Amniotic epithelial cell (primary cell): ENCODE results near the gene CRTC1.

ENCODE experiments used
- DNase-seq: peaks from one replicate; pipeline ENCODE4 v3.0.0-alpha.2; 2010; ENCODE audit warnings: low read depth

Gene CRTC1

GRCh38 chr19:18683109-18683957 is at the start of gene CRTC1:
TSS of gene CRTC1 (plus strand) at chr19:18683680. CDS start at chr19:18683703, 23 bp downstream.
- peak; percentile 67 for DNase-seq

GRCh38 chr19:18634612-18635297 is 48.7 kb upstream of the CRTC1 start:
- no peak for DNase-seq

DNA sequence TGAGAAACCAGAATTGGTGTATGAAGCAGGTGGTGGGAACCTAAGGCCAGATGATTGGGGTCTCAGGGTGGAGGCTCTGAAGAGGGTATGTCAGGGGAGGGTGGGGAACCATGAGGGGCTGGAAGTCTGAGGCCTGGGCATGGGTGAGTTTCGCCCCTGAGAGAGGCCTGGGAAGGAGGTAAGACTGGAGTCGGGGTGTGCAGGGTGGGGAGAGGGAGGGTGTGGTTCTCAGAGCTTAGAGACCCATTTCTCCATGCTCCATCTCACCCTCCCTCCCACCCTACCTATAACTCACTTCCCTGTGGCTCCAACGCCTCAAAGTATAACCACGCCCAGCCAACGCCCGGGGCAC is 47.7 kb upstream of the CRTC1 start:
- DNase-seq = no peak

DNA sequence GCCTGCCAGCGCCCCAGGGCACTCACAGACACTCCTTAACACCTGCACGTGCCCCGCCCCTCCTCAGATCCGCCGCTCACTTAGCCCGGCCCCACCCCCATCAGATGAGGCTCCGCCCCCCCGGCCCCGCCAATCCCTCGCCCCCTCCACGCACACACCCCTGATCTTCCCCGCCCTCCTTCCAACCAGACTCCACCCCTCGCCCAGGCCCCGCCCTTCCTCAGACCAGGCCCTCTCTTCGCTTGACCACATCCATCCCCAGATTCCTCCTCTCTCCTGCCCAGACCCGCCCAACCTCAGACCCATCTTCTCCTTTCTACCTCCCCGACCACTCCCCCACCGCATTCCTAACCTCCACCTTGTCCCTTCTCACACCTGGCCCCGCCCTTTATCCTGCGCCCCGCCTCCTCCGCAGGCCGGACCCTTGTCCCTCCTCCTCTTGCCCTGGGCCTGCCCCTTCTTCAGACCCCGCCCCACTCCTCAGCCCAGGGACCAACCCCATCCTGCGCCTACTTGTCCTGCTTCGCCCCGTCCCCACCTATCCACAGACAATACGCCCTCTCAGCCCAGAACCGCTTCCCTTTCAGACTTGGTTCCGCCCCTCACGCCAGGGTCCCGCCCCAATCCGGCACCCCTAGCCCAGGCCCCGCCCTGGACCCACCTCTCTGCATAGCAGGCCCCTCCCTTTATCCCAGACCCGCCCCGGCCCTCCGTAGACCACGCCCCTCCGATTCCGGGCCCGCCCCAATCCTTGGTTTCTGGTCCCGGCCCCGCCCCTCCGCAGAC is 47.1 kb upstream of the CRTC1 start:
- peak; percentile 95 for DNase-seq

DNA sequence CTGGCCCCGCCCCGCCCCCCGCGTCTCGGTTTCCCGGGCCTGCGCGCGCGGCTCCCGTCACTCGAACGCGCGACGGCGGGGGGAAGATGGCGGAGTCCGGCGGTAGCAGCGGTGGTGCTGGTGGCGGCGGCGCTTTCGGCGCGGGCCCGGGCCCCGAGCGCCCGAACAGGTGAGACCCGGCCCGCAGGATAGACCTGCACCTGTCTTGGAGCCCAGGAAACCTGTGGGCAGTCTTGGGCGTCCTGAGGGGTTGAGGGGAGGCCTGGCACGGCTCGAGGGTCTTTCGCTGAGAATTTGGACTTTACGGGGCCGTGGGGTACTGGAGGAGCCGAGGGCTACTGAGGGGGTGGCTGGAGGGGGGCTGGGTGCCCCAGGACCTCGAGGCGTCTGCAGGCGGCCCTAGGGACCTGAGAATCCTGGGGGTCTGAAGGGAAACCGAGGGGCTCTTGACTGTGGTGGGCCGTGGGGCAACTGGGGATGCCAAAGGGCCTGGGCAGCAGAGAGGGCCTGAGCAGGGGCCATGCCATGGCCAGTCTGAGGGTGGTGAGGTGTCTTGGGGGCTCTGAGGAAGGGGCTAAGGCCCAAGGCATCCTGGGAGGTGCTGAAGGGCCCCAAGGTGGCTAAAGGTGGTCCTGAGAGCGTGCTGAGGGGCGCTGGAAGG is 46.4 kb upstream of the CRTC1 start, which contains the start of gene KLHL26:
Gene KLHL26, plus strand, starts transcription at position 60 of the 661 bp plus-strand sequence. Its CDS starts 27 bp downstream, at position 87.
- no peak for DNase-seq

DNA sequence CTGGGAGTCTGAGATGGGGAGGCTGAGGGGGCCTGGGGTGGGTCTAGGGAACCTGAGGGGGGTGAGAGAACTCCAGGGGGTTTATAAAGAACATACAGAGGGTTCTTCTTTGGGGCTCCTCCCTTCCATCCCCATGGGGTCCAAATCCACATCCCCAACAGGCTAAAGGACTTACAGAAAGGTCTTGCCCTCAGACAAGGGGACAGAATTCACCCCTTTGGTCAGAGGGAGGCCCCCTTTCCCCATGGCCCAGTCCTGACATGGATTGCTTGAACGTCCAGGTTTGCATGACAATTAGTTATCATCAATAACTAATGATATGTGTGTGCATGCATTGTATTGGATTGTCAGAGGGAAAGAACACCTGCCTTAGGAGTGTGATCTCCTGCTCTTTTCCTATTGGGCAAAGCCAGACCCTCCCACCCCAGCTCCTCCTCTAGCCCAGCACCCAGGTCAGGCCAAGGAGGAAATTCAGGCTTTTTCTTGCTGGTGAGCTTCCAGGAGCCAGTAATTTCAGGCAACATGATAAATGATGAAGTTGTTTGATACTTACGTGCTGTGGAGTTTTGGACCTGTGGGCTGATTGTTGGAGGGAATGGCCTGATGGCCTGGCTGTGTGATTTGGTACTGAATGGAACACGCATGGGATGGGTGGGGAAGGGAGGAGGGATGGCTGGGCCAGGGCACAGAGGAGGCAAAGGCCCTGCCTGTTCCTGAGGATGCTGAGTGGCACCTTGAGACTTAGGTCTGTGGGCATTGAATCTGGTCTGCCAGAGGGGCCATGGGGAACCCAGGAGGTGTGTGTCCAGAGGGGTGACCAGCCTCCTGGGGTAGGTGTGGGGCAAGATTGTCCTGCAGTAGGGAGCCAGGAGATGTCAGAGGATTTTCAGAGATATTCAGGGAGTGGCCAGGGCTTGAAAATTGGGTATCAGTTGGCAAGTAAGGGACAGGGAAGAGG is 45.5 kb upstream of the CRTC1 start:
- no peak for DNase-seq

GRCh38 chr19:18639706-18640243 is 43.7 kb upstream of the CRTC1 start:
- peak; percentile 32 for DNase-seq

DNA sequence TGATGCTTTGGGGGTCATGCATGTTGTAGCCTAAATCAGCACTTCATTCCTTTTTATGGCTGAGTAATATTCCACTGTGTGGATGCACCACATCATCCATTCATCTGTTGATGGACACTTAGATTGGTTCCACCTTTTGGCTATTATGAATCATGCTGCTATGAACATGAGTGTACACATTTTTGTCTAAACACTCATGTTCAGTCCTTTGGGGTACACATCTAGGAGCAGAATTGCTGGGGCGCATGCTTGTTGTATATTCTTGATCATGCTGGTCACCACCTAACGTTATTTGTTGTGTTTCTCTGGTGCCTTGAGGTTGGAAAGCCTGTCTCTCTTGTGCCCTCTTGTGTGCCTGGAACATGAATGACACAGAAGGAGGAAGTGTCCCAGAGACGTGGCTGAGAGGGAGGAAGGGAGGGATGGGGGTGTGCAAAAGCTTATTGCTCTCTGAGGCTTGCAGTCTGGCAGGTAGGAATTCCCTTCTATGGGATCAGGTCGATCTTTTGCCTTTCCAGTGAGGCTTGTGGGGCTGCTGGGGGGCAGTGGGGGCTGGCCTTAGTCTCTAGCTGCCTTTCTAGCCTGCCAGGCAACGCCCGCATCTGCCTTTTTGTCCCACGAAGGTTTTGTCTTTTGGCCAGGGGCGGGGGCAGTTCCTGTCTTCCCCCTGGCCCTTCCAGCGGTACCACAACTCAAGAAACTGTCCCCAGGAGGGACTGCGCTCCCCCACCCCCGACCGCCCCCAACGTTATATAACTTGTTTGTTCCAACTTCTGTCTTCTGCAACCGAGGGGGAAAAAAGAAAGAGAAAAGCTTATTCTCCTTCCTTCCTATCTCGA is 39.1 kb upstream of the CRTC1 start:
- no peak for DNase-seq

DNA sequence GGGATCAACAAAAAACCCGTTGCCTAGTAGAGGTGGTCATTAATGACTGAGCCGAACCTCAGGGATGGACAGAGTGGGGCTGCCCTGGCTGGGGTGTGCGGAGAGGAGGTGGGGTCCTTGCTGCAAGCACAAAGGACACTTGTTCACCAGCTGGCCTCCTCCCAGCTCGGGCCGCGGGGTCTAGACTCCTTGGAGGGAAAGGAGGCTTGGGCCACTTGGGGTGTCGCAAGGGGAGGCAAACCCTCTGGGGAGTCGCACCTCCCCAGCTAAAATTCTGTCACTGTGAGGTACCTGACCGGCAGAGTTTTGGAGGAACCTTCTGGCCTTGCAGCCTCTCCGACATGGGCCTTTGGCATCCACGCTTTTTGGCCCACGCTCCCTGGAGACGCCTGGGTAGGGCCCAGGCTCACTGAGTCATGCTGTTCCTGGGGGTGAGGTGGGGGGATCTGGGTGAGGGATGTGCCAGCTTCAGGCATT is 38.4 kb upstream of the CRTC1 start:
- no peak for DNase-seq

- DNase-seq = no peak
These were observed 36.7 kb upstream of the CRTC1 start for GRCh38 chr19:18646535-18647370.

GRCh38 chr19:18647371-18647767 is 36.1 kb upstream of the CRTC1 start:
- DNase-seq = no peak

GRCh38 chr19:18647807-18648206 is 35.7 kb upstream of the CRTC1 start:
- no peak for DNase-seq

DNA sequence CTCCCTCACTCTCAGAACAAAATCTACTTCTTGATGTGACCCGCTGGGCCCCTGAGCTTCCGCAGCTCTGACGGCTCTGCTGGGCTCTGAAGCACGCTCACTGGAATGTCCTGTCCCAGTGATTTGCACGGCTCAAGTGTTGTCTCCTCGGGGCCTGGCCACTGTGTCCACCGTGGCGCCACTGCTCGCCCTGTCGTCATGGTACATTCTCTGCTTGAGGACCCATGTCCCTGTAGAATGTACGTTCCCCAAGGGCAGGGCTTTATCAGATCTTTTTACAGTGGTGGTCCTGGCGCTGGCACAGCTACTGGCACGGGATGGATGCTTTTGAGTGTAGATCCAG is 34.5 kb upstream of the CRTC1 start:
- no peak for DNase-seq

DNA sequence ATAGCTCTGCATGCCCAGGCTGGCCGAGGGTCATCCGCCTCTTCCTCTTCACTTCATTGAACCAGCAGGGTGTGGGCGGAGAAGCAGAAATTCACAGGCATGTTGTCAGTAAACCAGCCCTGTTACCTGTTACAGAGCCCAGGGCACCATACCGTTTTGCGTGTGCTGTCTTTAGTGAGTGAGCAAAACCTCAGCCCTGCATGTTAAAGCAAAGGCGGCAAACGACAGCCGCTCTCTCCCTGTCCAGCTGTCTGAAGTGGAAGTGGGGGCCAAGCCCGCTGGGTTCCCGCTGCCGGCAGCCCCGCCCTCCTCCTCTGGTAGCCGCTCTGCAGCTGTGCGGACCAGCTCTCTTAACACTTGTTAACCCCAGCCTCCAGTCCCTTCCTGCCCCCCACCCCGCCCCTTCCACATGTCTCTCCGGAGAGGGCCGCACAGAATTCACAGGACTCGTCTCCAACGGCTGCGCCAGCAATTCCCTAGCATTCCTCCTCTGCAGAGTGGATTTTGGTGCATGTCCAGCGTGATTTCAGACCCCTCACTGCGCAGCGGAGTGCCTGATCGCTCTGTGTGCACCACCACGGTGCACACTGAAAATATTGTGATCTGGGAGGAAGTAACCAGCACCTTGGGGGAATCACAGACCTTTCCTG is 34.0 kb upstream of the CRTC1 start:
- DNase-seq = no peak

GRCh38 chr19:18650021-18650390 is 33.5 kb upstream of the CRTC1 start:
- DNase-seq = no peak

DNA sequence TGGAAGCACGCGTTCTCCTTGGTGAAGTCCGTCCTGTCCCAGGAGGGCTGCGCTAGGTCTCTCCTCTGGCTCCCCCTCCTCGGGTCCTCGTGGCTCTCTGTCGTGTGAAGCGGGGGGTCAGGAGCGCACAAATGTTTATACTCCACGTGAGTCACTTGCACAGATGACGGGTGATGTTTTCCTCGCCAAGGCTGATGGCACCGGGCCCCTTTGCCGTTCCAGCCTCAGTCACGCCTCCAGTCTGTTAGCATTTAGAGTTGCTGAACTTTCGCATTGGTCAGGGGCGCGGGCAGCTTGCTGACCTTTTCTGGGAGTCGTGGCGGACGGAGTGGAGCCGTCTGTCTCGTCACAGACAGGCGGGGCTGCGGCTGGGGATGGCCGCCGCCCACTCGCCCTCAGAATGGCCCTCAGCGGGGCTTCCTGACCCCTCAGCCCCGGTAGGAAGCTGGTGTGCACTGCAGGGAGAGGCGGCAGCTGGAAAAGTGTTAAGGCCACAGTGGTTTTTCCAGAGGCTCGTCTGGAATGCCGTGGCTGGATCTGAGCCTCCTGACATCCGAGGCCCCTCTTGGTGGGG is 32.9 kb upstream of the CRTC1 start:
- peak; percentile 47 for DNase-seq

DNA sequence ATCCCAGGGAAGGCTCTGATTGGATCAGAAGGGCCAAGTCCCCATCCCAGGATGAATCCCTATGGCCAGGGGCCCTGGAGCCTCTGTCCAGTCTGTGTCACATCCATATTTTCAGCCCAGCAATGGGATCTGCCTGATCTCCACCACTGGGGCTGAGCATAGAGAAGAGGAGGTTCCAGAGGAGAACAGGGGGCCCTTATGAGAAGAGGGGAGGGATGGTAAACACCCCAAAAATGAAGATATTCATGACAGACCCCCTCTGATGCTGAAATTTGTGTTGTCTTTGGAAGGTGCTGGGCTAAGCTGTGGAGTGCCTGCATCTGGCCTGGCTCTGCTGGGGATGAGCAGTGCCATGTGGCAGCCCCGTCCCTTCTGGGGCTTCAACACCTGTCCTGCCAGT is 32.2 kb upstream of the CRTC1 start:
- DNase-seq = no peak

GRCh38 chr19:18651733-18652132 is 31.7 kb upstream of the CRTC1 start:
- no peak for DNase-seq
